ENCODE data around the gene IFI27.

- TF ChIP-seq, protein P1, sequence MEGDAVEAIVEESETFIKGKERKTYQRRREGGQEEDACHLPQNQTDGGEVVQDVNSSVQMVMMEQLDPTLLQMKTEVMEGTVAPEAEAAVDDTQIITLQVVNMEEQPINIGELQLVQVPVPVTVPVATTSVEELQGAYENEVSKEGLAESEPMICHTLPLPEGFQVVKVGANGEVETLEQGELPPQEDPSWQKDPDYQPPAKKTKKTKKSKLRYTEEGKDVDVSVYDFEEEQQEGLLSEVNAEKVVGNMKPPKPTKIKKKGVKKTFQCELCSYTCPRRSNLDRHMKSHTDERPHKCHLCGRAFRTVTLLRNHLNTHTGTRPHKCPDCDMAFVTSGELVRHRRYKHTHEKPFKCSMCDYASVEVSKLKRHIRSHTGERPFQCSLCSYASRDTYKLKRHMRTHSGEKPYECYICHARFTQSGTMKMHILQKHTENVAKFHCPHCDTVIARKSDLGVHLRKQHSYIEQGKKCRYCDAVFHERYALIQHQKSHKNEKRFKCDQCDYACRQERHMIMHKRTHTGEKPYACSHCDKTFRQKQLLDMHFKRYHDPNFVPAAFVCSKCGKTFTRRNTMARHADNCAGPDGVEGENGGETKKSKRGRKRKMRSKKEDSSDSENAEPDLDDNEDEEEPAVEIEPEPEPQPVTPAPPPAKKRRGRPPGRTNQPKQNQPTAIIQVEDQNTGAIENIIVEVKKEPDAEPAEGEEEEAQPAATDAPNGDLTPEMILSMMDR (IDR thresholded peaks at IDR 0.05), result no peak
- TF ChIP-seq PHF8 (IDR thresholded peaks at IDR 0.05; ENCODE audit: borderline replicate concordance, low read depth) (no peak), JUNB (IDR thresholded peaks at IDR 0.05) (no peak), SMC3 (IDR thresholded peaks at IDR 0.05) (no peak), POLR2A (IDR thresholded peaks at IDR 0.05; ENCODE audit: low read length) (no peak)
Observed at GRCh38 chr14:94075008-94075407, 35.5 kb upstream of the IFI27 start.

Data from A549 (cell line).